GM21423 (cell line): Measurements from ENCODE around the gene CCL7.

Experiments used
- ATAC-seq: cut with Tn5 transposase; IDR thresholded peaks from one replicate; pipeline ENCODE4 v1.9.1; 2021; ENCODE audit warnings: mild to moderate bottlenecking, moderate library complexity; ENCODE audit not compliant: unreplicated experiment

The CCL7 gene

DNA sequence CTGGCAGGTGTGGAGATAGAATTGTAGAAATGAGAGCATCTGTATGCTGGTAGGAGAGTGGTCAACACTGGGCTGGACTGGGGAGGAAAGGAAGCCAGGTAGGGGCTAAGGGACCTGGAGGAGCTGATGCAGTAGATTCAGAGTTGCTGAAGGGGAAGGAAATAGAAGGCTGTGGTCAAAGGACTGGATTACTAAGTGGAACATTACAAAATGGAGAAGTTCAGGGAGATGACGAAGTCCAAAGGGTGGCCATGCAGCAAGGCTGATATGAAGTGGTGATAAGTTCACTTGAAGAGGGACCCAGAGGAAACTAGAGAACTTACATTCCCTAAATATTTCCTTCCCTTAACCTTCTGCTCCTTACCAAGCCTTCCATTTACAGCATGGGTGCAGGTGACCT is 23.6 kb upstream of the CCL7 start:
- no peak for ATAC-seq

GRCh38 chr17:34246881-34247280 is 23.1 kb upstream of the CCL7 start:
- ATAC-seq: no peak

DNA sequence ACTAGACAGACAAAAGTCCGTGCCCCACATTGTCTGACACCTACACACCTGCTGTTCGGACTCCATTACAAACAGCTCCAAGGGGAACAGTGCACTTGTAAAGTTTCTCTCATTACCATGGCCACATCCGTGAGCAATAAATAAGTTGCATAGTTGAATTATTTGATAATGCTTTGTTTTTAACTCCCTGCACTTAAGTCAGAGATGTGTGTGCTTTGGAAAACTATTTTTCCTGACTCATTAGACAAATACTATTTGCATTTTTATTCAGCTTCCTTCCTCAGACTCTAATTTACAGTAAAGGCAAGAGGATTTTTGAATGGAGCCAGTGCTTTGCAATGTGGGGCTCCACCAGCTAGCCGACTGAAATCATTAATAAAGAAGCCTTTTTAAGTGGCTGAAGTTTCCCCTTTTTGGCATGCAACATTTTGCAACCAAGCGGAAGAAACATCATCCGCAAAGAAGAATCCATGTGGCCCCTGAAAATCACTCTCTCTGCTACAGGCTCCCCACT is 21.5 kb upstream of the CCL7 start:
- ATAC-seq: no peak

GRCh38 chr17:34249061-34249460 is 21.0 kb upstream of the CCL7 start:
- ATAC-seq: no peak

- no peak for ATAC-seq
These were observed 20.5 kb upstream of the CCL7 start for GRCh38 chr17:34249478-34249877.

DNA sequence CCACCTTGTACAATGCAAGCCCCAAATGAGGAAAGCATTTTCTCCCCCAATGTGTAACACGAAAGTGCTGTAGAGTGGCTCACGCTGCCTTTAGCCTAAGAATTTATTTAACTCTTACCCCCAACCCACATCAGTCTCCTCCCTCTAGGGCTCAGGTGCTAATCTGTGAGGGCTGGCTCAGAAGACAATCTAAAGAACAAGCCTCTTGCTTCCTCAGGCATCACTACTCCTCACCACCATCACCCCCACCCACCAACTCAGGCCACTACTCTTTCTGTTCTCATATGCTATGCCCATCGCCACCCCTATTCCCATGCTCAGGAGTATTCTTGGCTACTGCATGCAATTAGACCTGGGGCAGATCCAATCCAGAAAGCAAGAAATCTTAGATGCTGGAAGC is 18.8 kb upstream of the CCL7 start:
- ATAC-seq: no peak

GRCh38 chr17:34252095-34252443 is 18.0 kb upstream of the CCL7 start:
- no peak for ATAC-seq

- no peak for ATAC-seq
These were observed 17.4 kb upstream of the CCL7 start for GRCh38 chr17:34252444-34253138.

- ATAC-seq: no peak
These were observed 16.9 kb upstream of the CCL7 start for GRCh38 chr17:34253139-34253525.

DNA sequence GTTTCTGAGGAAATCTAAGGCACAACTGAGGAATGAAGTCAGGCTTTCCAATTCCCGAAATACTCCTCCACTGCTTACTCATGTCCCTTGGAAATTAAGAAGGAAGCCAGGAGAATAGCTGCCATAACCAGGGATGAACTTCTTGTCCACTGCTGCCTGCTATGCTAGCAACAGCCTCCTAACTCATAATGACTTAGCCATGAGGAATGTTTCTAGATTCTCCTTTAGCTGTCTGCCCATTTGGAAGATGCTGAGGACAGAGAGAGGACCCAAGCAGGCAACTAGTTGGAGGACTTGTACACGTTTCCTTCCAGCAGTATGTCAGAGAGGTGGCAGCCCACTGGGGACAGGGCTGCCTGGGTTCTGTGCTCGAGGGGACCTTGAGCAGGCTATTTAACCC is 15.9 kb upstream of the CCL7 start:
- ATAC-seq: no peak

GRCh38 chr17:34254651-34255380 is 15.2 kb upstream of the CCL7 start, which contains the start of gene CCL2:
Gene CCL2, plus strand, starts transcription at chr17:34255285. Its CDS starts 65 bp downstream, at chr17:34255350.
- no peak for ATAC-seq

DNA sequence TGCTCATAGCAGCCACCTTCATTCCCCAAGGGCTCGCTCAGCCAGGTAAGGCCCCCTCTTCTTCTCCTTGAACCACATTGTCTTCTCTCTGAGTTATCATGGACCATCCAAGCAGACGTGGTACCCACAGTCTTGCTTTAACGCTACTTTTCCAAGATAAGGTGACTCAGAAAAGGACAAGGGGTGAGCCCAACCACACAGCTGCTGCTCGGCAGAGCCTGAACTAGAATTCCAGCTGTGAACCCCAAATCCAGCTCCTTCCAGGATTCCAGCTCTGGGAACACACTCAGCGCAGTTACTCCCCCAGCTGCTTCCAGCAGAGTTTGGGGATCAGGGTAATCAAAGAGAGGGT is 14.7 kb upstream of the CCL7 start:
- no peak for ATAC-seq

GRCh38 chr17:34255841-34256240 is 14.2 kb upstream of the CCL7 start:
- ATAC-seq: no peak

GRCh38 chr17:34257299-34257985 is 12.6 kb upstream of the CCL7 start:
- ATAC-seq: no peak

GRCh38 chr17:34257986-34258326 is 12.1 kb upstream of the CCL7 start:
- ATAC-seq: no peak

DNA sequence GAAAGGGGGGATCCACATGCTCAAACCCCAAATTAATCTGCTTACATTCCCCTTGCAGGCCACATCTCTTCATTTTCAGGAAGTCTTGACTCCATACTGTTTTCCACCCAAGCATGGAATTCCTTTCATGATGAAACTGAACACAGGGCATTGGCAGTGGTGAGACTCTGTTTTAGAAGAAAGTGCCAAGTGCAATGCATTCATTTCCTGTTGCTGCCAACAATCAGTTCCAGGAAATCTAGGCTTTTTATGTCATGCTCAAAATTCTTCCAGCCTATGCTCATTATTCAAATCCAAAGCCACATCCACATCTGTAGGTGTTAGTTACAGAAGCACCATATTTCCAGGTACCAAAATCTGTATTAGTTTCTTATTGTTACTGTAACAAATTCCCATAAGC is 10.9 kb upstream of the CCL7 start:
- no peak for ATAC-seq

DNA sequence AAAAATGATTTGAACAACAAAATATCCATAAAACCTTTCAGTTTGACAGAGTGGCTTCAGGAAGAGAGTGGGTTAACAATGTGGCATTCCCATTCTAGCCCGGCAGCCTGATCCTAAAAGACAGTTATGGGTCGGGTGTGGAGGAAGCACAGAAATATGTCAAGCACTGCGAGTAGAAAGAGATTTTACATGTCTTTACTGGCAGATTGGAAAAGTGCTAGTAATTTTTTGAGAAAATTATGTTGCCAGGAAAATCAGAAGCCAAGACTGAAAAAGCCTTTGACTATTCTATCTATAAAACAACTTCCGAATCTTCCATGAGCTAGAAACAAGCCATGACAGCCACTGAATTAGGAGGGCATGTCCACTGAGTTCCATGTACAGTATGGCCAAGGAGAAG is 9.2 kb upstream of the CCL7 start:
- ATAC-seq: no peak

- no peak for ATAC-seq
These were observed 8.3 kb upstream of the CCL7 start for GRCh38 chr17:34261568-34262337.

DNA sequence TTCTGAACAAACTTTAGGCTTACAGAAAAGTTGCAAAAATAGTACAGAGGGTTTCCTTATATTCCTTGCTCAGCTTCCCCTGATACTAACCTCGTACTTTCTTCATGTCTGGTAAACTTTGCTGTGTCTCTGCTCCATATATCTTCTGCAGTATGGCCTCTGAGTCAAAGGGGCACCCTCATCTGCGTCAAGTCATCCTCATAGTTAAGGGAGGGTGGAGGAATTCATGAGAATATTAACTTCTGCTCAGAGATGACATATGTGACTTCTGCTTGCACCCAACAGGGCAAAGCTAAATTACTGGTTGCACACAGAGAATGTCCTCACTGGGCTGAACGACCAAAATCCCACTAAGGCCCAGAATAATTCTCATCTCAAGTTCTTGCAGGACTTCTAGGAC is 4.3 kb upstream of the CCL7 start:
- no peak for ATAC-seq

- no peak for ATAC-seq
These were observed 5.9 kb downstream of the CCL7 start for GRCh38 chr17:34275881-34276280.

- ATAC-seq: no peak
These were observed 6.8 kb downstream of the CCL7 start for GRCh38 chr17:34276826-34277225.
